ENCODE measurements around the gene FGR. TPM values are rescaled to one million over a fixed set of nuclear protein-coding genes. Genes with fewer than 3 reads are reported as not detected.

The FGR gene
- polyA plus RNA-seq, 3 donors from 2014 or later, result 350 to 654 (median 572) TPM

GRCh38 chr1:27570784-27571183 lies 64.2 kb downstream of the FGR start:
- H3K27ac Mint-ChIP-seq, result no peak overlapping the region
- no peaks in the 10 kb centered on the region for H3K9me3 Mint-ChIP-seq
- no peak for DNase-seq
- peaks cover 46 to 61% of the 10 kb centered on the region in 2 donors for H3K4me1 Mint-ChIP-seq
- peaks cover 0 to 9% (median 4%) of the 10 kb centered on the region in 3 donors for H3K27me3 Mint-ChIP-seq (ENCODE audit: low read depth in 3 of 3)
- H3K36me3 Mint-ChIP-seq, result no peaks in the 10 kb centered on the region
- no peak overlapping the region for H3K4me3 Mint-ChIP-seq

- Mint-ChIP-seq H3K27me3 (ENCODE audit: low read depth in 3 of 3) (peaks cover 0 to 9% (median 4%) of the 10 kb centered on the region in 3 donors), H3K36me3 (no peaks in the 10 kb centered on the region), H3K4me1 (peaks cover 47 to 65% of the 10 kb centered on the region in 2 donors), H3K4me3 (peak overlapping the region in 3 of 5 donors; percentile 19 to 41 (median 21)), H3K9me3 (no peaks in the 10 kb centered on the region), H3K27ac (peak overlapping the region in 1 of 6 donors; percentile 31)
- DNase-seq, result no peak
These were observed 64.6 kb downstream of the FGR start for GRCh38 chr1:27570356-27570755.

- DNase-seq, result no peak
- Mint-ChIP-seq H3K36me3 (no peaks in the 10 kb centered on the region), H3K4me1 (peaks cover 47 to 65% of the 10 kb centered on the region in 2 donors), H3K4me3 (peak overlapping the region; percentile 64 to 80 (median 73)), H3K9me3 (no peaks in the 10 kb centered on the region), H3K27ac (peak overlapping the region; percentile 9 to 85 (median 75)), H3K27me3 (ENCODE audit: low read depth in 3 of 3) (peaks cover 0 to 9% (median 4%) of the 10 kb centered on the region in 3 donors)
These were observed 65.3 kb downstream of the FGR start for GRCh38 chr1:27569506-27570291.

GRCh38 chr1:27569088-27569460 lies 65.9 kb downstream of the FGR start:
- H3K27ac Mint-ChIP-seq, result peak overlapping the region in 5 of 6 donors; percentile 39 to 85 (median 77)
- peaks cover 49 to 66% of the 10 kb centered on the region in 2 donors for H3K4me1 Mint-ChIP-seq
- peaks cover 0 to 7% (median 4%) of the 10 kb centered on the region in 3 donors for H3K27me3 Mint-ChIP-seq (ENCODE audit: low read depth in 3 of 3)
- DNase-seq, result no peak
- peak overlapping the region; percentile 64 to 80 (median 73) for H3K4me3 Mint-ChIP-seq
- H3K9me3 Mint-ChIP-seq, result no peaks in the 10 kb centered on the region
- H3K36me3 Mint-ChIP-seq, result no peaks in the 10 kb centered on the region

GRCh38 chr1:27568300-27569087 lies 66.5 kb downstream of the FGR start:
- Mint-ChIP-seq H3K4me3 (peak overlapping the region; percentile 72 to 87 (median 74)), H3K9me3 (no peaks in the 10 kb centered on the region), H3K27ac (peak overlapping the region in 5 of 6 donors; percentile 6 to 83 (median 77)), H3K27me3 (ENCODE audit: low read depth in 3 of 3) (peaks cover 0 to 6% (median 1%) of the 10 kb centered on the region in 3 donors), H3K4me1 (peaks cover 51 to 66% of the 10 kb centered on the region in 2 donors), H3K36me3 (no peaks in the 10 kb centered on the region)
- peak; percentile 79 to 82 (median 81) for DNase-seq

GRCh38 chr1:27567971-27568299 lies 67.0 kb downstream of the FGR start:
- Mint-ChIP-seq H3K27me3 (ENCODE audit: low read depth in 3 of 3) (peaks cover 0 to 6% (median 1%) of the 10 kb centered on the region in 3 donors), H3K4me3 (peak overlapping the region; percentile 63 to 87 (median 72)), H3K27ac (peak overlapping the region in 4 of 6 donors; percentile 6 to 80 (median 38)), H3K9me3 (no peaks in the 10 kb centered on the region), H3K36me3 (no peaks in the 10 kb centered on the region), H3K4me1 (peaks cover 57 to 69% of the 10 kb centered on the region in 2 donors)
- no peak for DNase-seq

- peaks cover 0 to 6% (median 1%) of the 10 kb centered on the region in 3 donors for H3K27me3 Mint-ChIP-seq (ENCODE audit: low read depth in 3 of 3)
- H3K9me3 Mint-ChIP-seq, result no peaks in the 10 kb centered on the region
- H3K27ac Mint-ChIP-seq, result peak overlapping the region in 1 of 6 donors; percentile 73
- no peak for DNase-seq
- H3K36me3 Mint-ChIP-seq, result no peaks in the 10 kb centered on the region
- peak overlapping the region in 1 of 5 donors; percentile 54 for H3K4me3 Mint-ChIP-seq
- peaks cover 58 to 69% of the 10 kb centered on the region in 2 donors for H3K4me1 Mint-ChIP-seq
These were observed 67.8 kb downstream of the FGR start for GRCh38 chr1:27567146-27567526.

GRCh38 chr1:27566462-27567145 lies 68.4 kb downstream of the FGR start:
- peaks cover 58 to 70% of the 10 kb centered on the region in 2 donors for H3K4me1 Mint-ChIP-seq

GRCh38 chr1:27564710-27565649 lies 70.0 kb downstream of the FGR start:
- Mint-ChIP-seq H3K27me3 (ENCODE audit: low read depth in 3 of 3) (peaks cover 0 to 6% (median 3%) of the 10 kb centered on the region in 3 donors), H3K4me3 (no peak overlapping the region), H3K36me3 (no peaks in the 10 kb centered on the region), H3K4me1 (peaks cover 67 to 80% of the 10 kb centered on the region in 2 donors), H3K9me3 (no peaks in the 10 kb centered on the region), H3K27ac (peak overlapping the region in 2 of 6 donors; percentile 16)
- DNase-seq, result no peak

More at GRCh38 chr1:27566462-27567145, 68.4 kb downstream of the FGR start:
- Mint-ChIP-seq H3K4me3 (no peak overlapping the region), H3K9me3 (no peaks in the 10 kb centered on the region), H3K27ac (peak overlapping the region in 2 of 6 donors; percentile 10 to 36), H3K36me3 (no peaks in the 10 kb centered on the region), H3K27me3 (ENCODE audit: low read depth in 3 of 3) (peaks cover 0 to 6% (median 1%) of the 10 kb centered on the region in 3 donors)
- no peak for DNase-seq

GRCh38 chr1:27563591-27564471 lies 71.2 kb downstream of the FGR start:
- H3K27me3 Mint-ChIP-seq (ENCODE audit: low read depth in 3 of 3), result peaks cover 0 to 6% (median 3%) of the 10 kb centered on the region in 3 donors
- H3K9me3 Mint-ChIP-seq, result no peaks in the 10 kb centered on the region
- no peaks in the 10 kb centered on the region for H3K36me3 Mint-ChIP-seq
- peak overlapping the region; percentile 10 to 74 (median 54) for H3K27ac Mint-ChIP-seq
- peak in 2 of 3 donors; percentile 17 to 20 for DNase-seq
- H3K4me1 Mint-ChIP-seq, result peaks cover 61 to 79% of the 10 kb centered on the region in 2 donors
- H3K4me3 Mint-ChIP-seq, result peak overlapping the region in 2 of 5 donors; percentile 21 to 46

GRCh38 chr1:27563341-27563590 lies 71.7 kb downstream of the FGR start:
- DNase-seq, result no peak
- H3K4me1 Mint-ChIP-seq, result peaks cover 59 to 74% of the 10 kb centered on the region in 2 donors
- H3K27me3 Mint-ChIP-seq (ENCODE audit: low read depth in 3 of 3), result peaks cover 0 to 6% (median 3%) of the 10 kb centered on the region in 3 donors
- peak overlapping the region in 5 of 6 donors; percentile 10 to 74 (median 64) for H3K27ac Mint-ChIP-seq
- no peaks in the 10 kb centered on the region for H3K9me3 Mint-ChIP-seq
- H3K36me3 Mint-ChIP-seq, result no peaks in the 10 kb centered on the region
- H3K4me3 Mint-ChIP-seq, result peak overlapping the region in 2 of 5 donors; percentile 21 to 46

Data from immature natural killer cell (primary cell).